IMR-90 (cell line): Measurements from ENCODE around the gene CIITA. TPM values are rescaled to one million over a fixed set of nuclear protein-coding genes. Genes with fewer than 3 reads are reported as not detected.

Experiments used
- ATAC-seq: fragments of 200-7000 bp; cut with Tn5 transposase; 2 replicates; pipeline ENCODE4 v1.9.1; 2020; ENCODE audit warnings: low read depth, mild to moderate bottlenecking, moderate library complexity
- BruUV-seq: library from RNA; stranded (reverse); fragments of 400-500 nt; replicated peaks from 2 replicates; lab custom pipeline; 2021; lab: Mats Ljungman, UMichigan
- CTCF ChIA-PET: fragments of 300-600 bp; formaldehyde crosslinking; extraction: SDS; loops from one replicate; lab custom pipeline; 2021; ENCODE audit warnings: antibody characterized with exemption; lab: Yijun Ruan, JAX
- POLR2A ChIA-PET: fragments of 300-600 bp; sonication (Branson Sonifier 250); formaldehyde crosslinking; loops from one replicate; lab custom pipeline; 2022; ENCODE audit warnings: antibody characterized with exemption; ENCODE audit not compliant: unreplicated experiment; lab: Charles Lee
- DNase-seq: peaks from one replicate; pipeline ENCODE4 v3.0.0; 2013
- H2AFZ ChIP-seq: replicated peaks from 2 replicates; pipeline ENCODE3; 2013; ENCODE audit warnings: low read length, mild to moderate bottlenecking; ENCODE audit not compliant: poor library complexity
- H2AK5ac ChIP-seq: 2 replicates; pipeline ENCODE4 v1.6.1; 2013; ENCODE audit warnings: low read depth, low read length, inconsistent platforms
- H2AK9ac ChIP-seq: replicated peaks from 2 replicates; pipeline ENCODE3; 2013; ENCODE audit warnings: mild to moderate bottlenecking, low read depth, low read length, moderate library complexity; ENCODE audit not compliant: poor library complexity
- H2BK120ac ChIP-seq: 2 replicates; pipeline ENCODE4 v1.6.1; 2013; ENCODE audit warnings: low read depth, low read length, inconsistent platforms
- H2BK15ac ChIP-seq: 3 replicates; pipeline ENCODE4 v1.6.1; 2013; ENCODE audit warnings: low read depth, low read length, inconsistent platforms
- H2BK20ac ChIP-seq: 2 replicates; pipeline ENCODE4 v1.6.1; 2013; ENCODE audit warnings: low read depth, mild to moderate bottlenecking, inconsistent platforms, low read length, moderate library complexity
- H2BK5ac ChIP-seq: 2 replicates; pipeline ENCODE4 v1.6.1; 2013; ENCODE audit warnings: mild to moderate bottlenecking, low read depth, low read length, inconsistent platforms; ENCODE audit not compliant: poor library complexity, severe bottlenecking
- H3K14ac ChIP-seq: replicated peaks from 2 replicates; pipeline ENCODE4 v1.6.1; 2013; ENCODE audit warnings: low read depth, low read length, inconsistent platforms
- H3K18ac ChIP-seq: 2 replicates; pipeline ENCODE4 v1.6.1; 2013; ENCODE audit warnings: low read depth, low read length, control low read depth
- H3K23ac ChIP-seq: 2 replicates; pipeline ENCODE4 v1.6.1; 2013; ENCODE audit warnings: low read depth, low read length, inconsistent platforms
- H3K27ac ChIP-seq: 2 replicates; pipeline ENCODE4 v1.5.1; 2013; ENCODE audit warnings: mild to moderate bottlenecking, control low read depth, low read length; ENCODE audit not compliant: insufficient read depth
- H3K27me3 ChIP-seq: 2 replicates; pipeline ENCODE4 v1.6.1; 2013; ENCODE audit warnings: low read length; ENCODE audit not compliant: control insufficient read depth, insufficient read depth
- H3K36me3 ChIP-seq: 2 replicates; pipeline ENCODE4 v1.6.1; 2013; ENCODE audit warnings: low read length, mixed read lengths; ENCODE audit not compliant: control insufficient read depth, insufficient read depth
- H3K4ac ChIP-seq: 2 replicates; pipeline ENCODE4 v1.6.1; 2013; ENCODE audit warnings: low read depth, low read length, inconsistent platforms
- H3K4me1 ChIP-seq: 2 replicates; pipeline ENCODE4 v1.6.1; 2013; ENCODE audit warnings: low read length, mixed read lengths; ENCODE audit not compliant: control insufficient read depth, insufficient read depth
- H3K4me2 ChIP-seq: 2 replicates; pipeline ENCODE4 v1.6.1; 2013; ENCODE audit warnings: low read depth, mild to moderate bottlenecking, control low read depth, low read length, moderate library complexity
- H3K4me3 ChIP-seq: 2 replicates; pipeline ENCODE4 v1.5.1; 2013; ENCODE audit warnings: low read depth, mild to moderate bottlenecking, control low read depth, low read length, moderate library complexity; ENCODE audit not compliant: insufficient read depth
- H3K56ac ChIP-seq: 2 replicates; pipeline ENCODE4 v1.6.1; 2013; ENCODE audit warnings: low read length, inconsistent platforms; ENCODE audit not compliant: insufficient read depth; ENCODE audit errors: extremely low read depth
- H3K79me1 ChIP-seq, 2 experiments: 2 replicates each; pipeline ENCODE4 v1.6.1; 2013; ENCODE audit warnings: low read length in 2 of 2, inconsistent platforms in 1 of 2, low read depth in 1 of 2
- H3K9ac ChIP-seq: 2 replicates; pipeline ENCODE4 v1.6.1; 2013; ENCODE audit warnings: low read depth, low read length, control low read depth
- H3K9me1 ChIP-seq: 2 replicates; pipeline ENCODE4 v1.6.1; 2013; ENCODE audit warnings: low read length, inconsistent platforms; ENCODE audit not compliant: insufficient read depth
- H3K9me3 ChIP-seq: 2 replicates; pipeline ENCODE4 v1.6.1; 2013; ENCODE audit warnings: low read length; ENCODE audit not compliant: control insufficient read depth, insufficient read depth
- H4K20me1 ChIP-seq: 2 replicates; pipeline ENCODE4 v1.6.1; 2013; ENCODE audit warnings: low read length, inconsistent platforms; ENCODE audit not compliant: insufficient read depth
- H4K5ac ChIP-seq: 2 replicates; pipeline ENCODE4 v1.6.1; 2013; ENCODE audit warnings: mild to moderate bottlenecking, low read depth, low read length, control low read depth
- H4K8ac ChIP-seq, 2 experiments: 2 replicates each; pipeline ENCODE4 v1.6.1; 2013; ENCODE audit warnings: low read depth in 2 of 2, low read length in 2 of 2, control low read depth in 1 of 2, inconsistent platforms in 1 of 2
- H4K91ac ChIP-seq: 2 replicates; pipeline ENCODE4 v1.6.1; 2013; ENCODE audit warnings: low read depth, low read length, inconsistent platforms; ENCODE audit not compliant: insufficient read depth
- BHLHE40 ChIP-seq: fragments of 150-350 bp; IDR thresholded peaks from 2 replicates; pipeline ENCODE4 v1.6.1; 2016; ENCODE audit warnings: mild to moderate bottlenecking, low read depth, low read length
- CEBPB ChIP-seq: IDR thresholded peaks from 2 replicates; pipeline ENCODE4 v1.6.1; 2012; ENCODE audit warnings: low read depth, low read length, improper control_type of control experiment
- CHD1 ChIP-seq: IDR thresholded peaks from 2 replicates; pipeline ENCODE4 v1.6.1; 2012; ENCODE audit warnings: low read depth, low read length, improper control_type of control experiment
- CTCF ChIP-seq: conservative IDR thresholded peaks from 2 replicates; pipeline ENCODE4 v1.5.1; 2012; ENCODE audit warnings: mild to moderate bottlenecking, low read depth, low read length, improper control_type of control experiment
- ELK1 ChIP-seq: fragments of 150-350 bp; IDR thresholded peaks from 2 replicates; pipeline ENCODE4 v1.6.1; 2016; ENCODE audit warnings: low read depth, mild to moderate bottlenecking, low read length, moderate library complexity, borderline replicate concordance
- MAZ ChIP-seq: IDR thresholded peaks from 2 replicates; pipeline ENCODE4 v1.6.1; 2012; ENCODE audit warnings: low read depth, mild to moderate bottlenecking, low read length, improper control_type of control experiment, moderate library complexity, borderline replicate concordance
- MXI1 ChIP-seq: IDR thresholded peaks from 2 replicates; pipeline ENCODE4 v1.6.1; 2012; ENCODE audit warnings: low read depth, mild to moderate bottlenecking, low read length, moderate library complexity, borderline replicate concordance
- RAD21 ChIP-seq: IDR thresholded peaks from 2 replicates; pipeline ENCODE4 v1.6.1; 2012; ENCODE audit warnings: low read length, improper control_type of control experiment
- RCOR1 ChIP-seq: IDR thresholded peaks from 2 replicates; pipeline ENCODE4 v1.6.1; 2012; ENCODE audit warnings: mild to moderate bottlenecking, low read length, improper control_type of control experiment; ENCODE audit not compliant: insufficient replicate concordance
- RFX5 ChIP-seq: IDR thresholded peaks from 2 replicates; pipeline ENCODE4 v1.8.0; 2012; ENCODE audit warnings: low read depth, mild to moderate bottlenecking, low read length, moderate library complexity
- SMC3 ChIP-seq: fragments of 150-350 bp; IDR thresholded peaks from 2 replicates; pipeline ENCODE4 v1.6.1; 2016; ENCODE audit warnings: low read depth, mild to moderate bottlenecking, antibody characterized with exemption, low read length, moderate library complexity
- USF2 ChIP-seq: fragments of 150-350 bp; IDR thresholded peaks from 2 replicates; pipeline ENCODE4 v1.6.1; 2017; ENCODE audit warnings: mild to moderate bottlenecking, antibody characterized with exemption, low read length, low read depth
- WGBS, 2 experiments: methylation state at CpG; one replicate each; pipeline versions ENCODE4 v1.1.5 to v1.1.7; 2013; ENCODE audit warnings: missing lambda C conversion rate in 2 of 2; ENCODE audit not compliant: insufficient read length in 1 of 2; ENCODE audit errors: extremely low coverage in 2 of 2; 5-methylcytosine and 5-hydroxymethylcytosine counted together
- dilution Hi-C: fragments of 300-500 bp; cut with HindIII; formaldehyde crosslinking; loops from one replicate; pipeline ENCODE4 v1.14.3; 2018; ENCODE audit warnings: low sequenced_read_pairs; ENCODE audit not compliant: unreplicated experiment
- in situ Hi-C: fragments of 300-500 bp; cut with MboI; formaldehyde crosslinking; loops from 3 replicates; pipeline ENCODE4 v1.14.3; 2019; ENCODE audit warnings: low sequenced_read_pairs, inconsistent platforms, mixed read lengths
- intact Hi-C: fragments of 100-400 bp; cut with micrococcal nuclease; formaldehyde crosslinking; loops from 2 replicates; pipeline ENCODE4 v1.10.0; 2022
- polyA plus RNA-seq, 3 experiments: library from polyadenylated mRNA; depleted of rRNA; stranded (reverse); fragments of >200 nt; gene quantifications; 2 replicates each; pipeline ENCODE4 v1.2.3, GENCODE V29; 2012; ENCODE audit warnings: low replicate concordance in 1 of 3
- total RNA-seq: library from RNA; depleted of rRNA; stranded (reverse); fragments of >200 nt; gene quantifications from 2 replicates; pipeline ENCODE4 v1.2.3, GENCODE V29; 2012

CIITA gene
- total and polyA plus RNA-seq, 2 of the 4 experiments (the other 2 are of a cell fraction), result 0.10 TPM; not detected in 1

DNA sequence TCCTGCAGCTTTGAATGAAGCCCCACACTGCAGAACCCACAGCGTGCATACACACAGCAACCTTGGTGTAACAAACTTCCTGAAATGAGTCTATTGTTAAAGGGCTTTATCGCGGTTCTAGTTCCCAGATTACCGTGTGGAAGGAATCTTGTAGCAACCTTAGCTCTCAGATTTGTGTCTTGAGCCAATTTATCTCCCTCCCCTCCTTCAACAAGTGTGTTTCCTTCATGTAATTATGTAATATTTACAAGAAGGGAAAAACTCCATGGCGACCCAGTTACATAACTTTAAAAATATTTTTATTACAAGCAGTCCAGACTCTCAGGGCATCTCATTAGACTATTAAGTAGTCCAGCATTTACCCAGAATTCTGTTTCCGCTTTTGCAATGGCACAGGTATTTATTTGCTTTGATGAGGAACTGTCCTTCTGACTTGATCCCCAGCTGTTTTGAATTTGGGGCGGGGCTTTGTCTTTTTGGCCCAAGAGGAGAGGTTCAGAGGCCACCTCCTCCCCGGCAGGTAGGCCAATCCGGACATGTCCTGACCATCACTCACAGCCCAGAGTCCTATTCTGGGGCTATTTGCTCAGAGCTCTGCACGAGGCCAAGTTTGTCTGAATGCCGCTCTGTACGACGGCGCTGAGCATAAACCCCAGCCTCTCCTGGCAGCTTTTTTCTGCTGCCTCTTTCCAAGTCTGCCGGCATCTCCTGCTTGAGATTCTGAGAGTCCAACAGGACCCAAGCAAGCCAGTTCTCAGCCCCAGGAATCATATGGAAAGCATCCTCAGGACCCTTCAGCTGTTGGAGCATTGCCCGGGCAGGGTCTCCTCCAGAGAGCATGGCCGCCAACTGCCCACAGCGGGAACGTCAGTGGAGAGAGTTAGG, 103.0 kb downstream of the CIITA start:
- Histone ChIP-seq H3K36me3 (peaks cover 17% of the 10 kb centered on the region), H2BK15ac (no peak overlapping the region), H3K4me2 (no peak overlapping the region), H4K5ac (peak overlapping the region; percentile 44), H3K27ac (peak overlapping the region; percentile 20; the same call in 1 of the 2 replicates), H2AK5ac (0 out of 2 replicates have a peak overlapping the region, but pooled peaks have one; percentile 7), H2AK9ac (no peak overlapping the region), H3K4me1 (peaks cover 17% of the 10 kb centered on the region), H4K8ac (peak overlapping the region in 1 of 2 experiments; percentile 5; a peak in 1 of 4 replicates), H3K27me3 (no peaks in the 10 kb centered on the region), H3K4me3 (no peak overlapping the region), H3K18ac (peak overlapping the region; percentile 54; the same call in 1 of the 2 replicates), H3K79me1 (peaks cover 0 to 9% of the 10 kb centered on the region in 2 experiments; a peak in 1 of 4 replicates), H2AFZ (no peak overlapping the region), H4K91ac (no peak overlapping the region; the same call in 1 of the 2 replicates), H3K9ac (no peak overlapping the region), H4K20me1 (no peaks in the 10 kb centered on the region), H3K9me3 (no peaks in the 10 kb centered on the region), H2BK20ac (no peak overlapping the region; the same call in 1 of the 2 replicates), H3K4ac (0 out of 2 replicates have a peak overlapping the region, but pooled peaks have one; percentile 10), H3K9me1 (peaks cover 18% of the 10 kb centered on the region), H2BK5ac (no peak overlapping the region), H2BK120ac (no peak overlapping the region), H3K14ac (no peak overlapping the region), H3K23ac (no peak overlapping the region), H3K56ac (no peak overlapping the region)
- ChIA-PET CTCF (interaction anchor here (0.8 to 1.1 kb wide), 2 partner anchors 16 to 376 kb away, joined by 3 to 4 read pairs; no protein-coding TSS in a partner anchor), POLR2A (interaction anchor here (0.5 kb wide), 1 partner anchor 110 kb away, joined by 5 read pairs; no protein-coding TSS in a partner anchor)
- ATAC-seq, result no peak
- intact Hi-C loops (no loop called here), dilution Hi-C loops (no loop called here), in situ Hi-C loops (loop anchor here (10.0 kb wide), 1 partner anchor 115 kb away; no protein-coding TSS in a partner anchor)
- 51% methylated on average over 6 of the region's 19 CpGs; no CpG with 5 or more reads in 1 of the 2 experiments for WGBS, 2 experiments
- no TSS peak for BruUV-seq
- no peak for DNase-seq
- no peak for TF ChIP-seq MAZ
- TF ChIP-seq RAD21, result no peak
- TF ChIP-seq RFX5, result no peak
- no peak for TF ChIP-seq MXI1
- no peak for TF ChIP-seq CEBPB
- no peak for TF ChIP-seq SMC3
- TF ChIP-seq RCOR1, result no peak
- no peak for TF ChIP-seq CHD1
- no peak for TF ChIP-seq USF2
- no peak for TF ChIP-seq BHLHE40
- no peak for TF ChIP-seq CTCF
- TF ChIP-seq ELK1, result no peak
